Esophagus squamous epithelium (tissue), 5 donors: ENCODE data around the gene HDAC3. TPM values are rescaled to one million over a fixed set of nuclear protein-coding genes. Genes with fewer than 3 reads are reported as not detected.

Source experiments
- DNase-seq: peaks from one replicate; lab custom pipeline; 2025; lab: John Stamatoyannopoulos, UW
- H3K27ac ChIP-seq, 4 donors: fragments of 200-600 bp; sonication (generic); one replicate each; pipeline ENCODE4 v1.5.1; 2016 to 2019; ENCODE audit warnings: mild to moderate bottlenecking in 1 of 4
- H3K27me3 ChIP-seq, 4 donors: fragments of 200-600 bp; sonication (generic); 1 replicate in 3 of 4; 2 replicates in 1 of 4; pipeline versions ENCODE4 v1.5.1 to v1.6.0; 2017 to 2021; ENCODE audit warnings: antibody characterized with exemption in 1 of 4
- H3K36me3 ChIP-seq, 3 donors: fragments of 200-600 bp; sonication (generic); one replicate each; pipeline ENCODE4 v1.5.1; 2016 to 2019
- H3K4me1 ChIP-seq, 3 donors: fragments of 200-600 bp; sonication (generic); one replicate each; pipeline ENCODE4 v1.5.1; 2017 to 2019
- H3K4me3 ChIP-seq, 4 donors: fragments of 200-600 bp; sonication (generic); 1 replicate in 3 of 4; 2 replicates in 1 of 4; pipeline ENCODE4 v1.5.1; 2016 to 2019; ENCODE audit warnings: mild to moderate bottlenecking in 2 of 4, moderate library complexity in 1 of 4
- H3K9me3 ChIP-seq, 3 donors: fragments of 200-600 bp; sonication (generic); one replicate each; pipeline ENCODE4 v1.5.1; 2016 to 2019
- POLR2A ChIP-seq, 4 donors: fragments of 450-650 bp; IDR thresholded peaks; one replicate each; pipeline ENCODE4 v1.6.1; 2017; ENCODE audit warnings: antibody characterized with exemption in 4 of 4, mild to moderate bottlenecking in 4 of 4, moderate library complexity in 3 of 4
- WGBS, 2 donors: methylation state at CpG; one replicate each; pipeline ENCODE4 v1.1.5; 2018; 5-methylcytosine and 5-hydroxymethylcytosine counted together
- intact Hi-C: fragments of 100-400 bp; cut with DNase I; formaldehyde crosslinking; loops from one replicate; pipeline ENCODE4 v1.15.0; 2022
- total RNA-seq, 4 donors: library from RNA; depleted of rRNA; stranded (reverse); fragments of >200 nt; gene quantifications; one replicate each; pipeline ENCODE4 v1.1.0, GENCODE V29; 2016
- TF ChIP-seq, protein P1 (sequence below), 6 experiments: fragments of 450-650 bp in 4 of 6; fragments of 200-600 bp in 2 of 6; sonication (generic) in 2 of 6; IDR thresholded peaks; one replicate each; pipeline ENCODE4 v1.5.1; 2016 to 2019; ENCODE audit warnings: antibody characterized with exemption in 6 of 6, mild to moderate bottlenecking in 4 of 6, moderate library complexity in 4 of 6
- donor health status: DM: yes; HTN: yes; CAD: no.

Gene HDAC3
- total RNA-seq, 4 donors from 2014 or later: 33.0 to 60.8 (median 40.4) TPM

DNA sequence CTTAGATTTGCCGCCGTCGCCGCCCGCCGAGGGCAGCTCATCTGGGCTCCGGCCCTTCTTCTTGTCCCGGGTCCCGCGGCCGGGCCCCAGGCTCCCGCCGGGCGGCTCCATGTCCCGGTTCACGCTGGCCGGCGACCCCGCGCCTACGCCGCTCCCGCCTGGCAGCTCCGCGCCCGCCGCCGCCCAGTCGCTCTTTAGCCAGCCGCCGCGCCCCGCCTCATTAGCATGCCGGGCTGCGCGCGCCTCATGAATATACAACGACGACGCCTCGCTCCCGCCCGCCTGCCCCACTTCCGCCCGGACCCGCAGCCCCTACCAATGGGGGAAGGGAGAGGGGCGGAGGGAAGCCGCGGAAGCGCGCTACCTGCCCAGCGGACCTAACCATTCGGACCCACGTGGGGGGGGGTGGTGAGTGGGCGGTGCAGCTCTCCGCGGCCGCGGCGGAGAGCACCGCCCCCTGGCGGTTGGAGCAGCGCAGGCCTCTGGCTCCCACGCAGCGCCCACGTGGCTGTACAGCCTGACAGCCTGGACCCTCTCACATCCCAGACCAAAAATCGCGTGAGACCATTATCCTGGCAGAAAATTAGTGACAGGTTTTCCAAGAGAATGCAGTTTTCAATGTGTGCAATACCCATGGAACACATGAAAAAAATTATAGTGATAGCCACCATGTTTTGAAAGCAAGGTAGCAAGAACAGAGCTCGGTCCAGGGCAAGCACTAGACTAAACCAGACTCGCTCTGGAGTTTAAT lies 17.7 kb downstream of the HDAC3 start, which contains the start of gene DIAPH1:
Gene DIAPH1, minus strand, starts transcription at position 197 of the 751 bp plus-strand sequence. Its CDS starts 86 bp downstream, at position 111.
- intact Hi-C loops: no loop called here
- no peaks in the 10 kb centered on the region for H3K9me3 ChIP-seq
- H3K4me1 ChIP-seq: peaks cover 17 to 40% (median 21%) of the 10 kb centered on the region in 3 donors
- no peaks in the 10 kb centered on the region for H3K27me3 ChIP-seq
- DNase-seq: peak; percentile 90
- TF ChIP-seq, protein P1, sequence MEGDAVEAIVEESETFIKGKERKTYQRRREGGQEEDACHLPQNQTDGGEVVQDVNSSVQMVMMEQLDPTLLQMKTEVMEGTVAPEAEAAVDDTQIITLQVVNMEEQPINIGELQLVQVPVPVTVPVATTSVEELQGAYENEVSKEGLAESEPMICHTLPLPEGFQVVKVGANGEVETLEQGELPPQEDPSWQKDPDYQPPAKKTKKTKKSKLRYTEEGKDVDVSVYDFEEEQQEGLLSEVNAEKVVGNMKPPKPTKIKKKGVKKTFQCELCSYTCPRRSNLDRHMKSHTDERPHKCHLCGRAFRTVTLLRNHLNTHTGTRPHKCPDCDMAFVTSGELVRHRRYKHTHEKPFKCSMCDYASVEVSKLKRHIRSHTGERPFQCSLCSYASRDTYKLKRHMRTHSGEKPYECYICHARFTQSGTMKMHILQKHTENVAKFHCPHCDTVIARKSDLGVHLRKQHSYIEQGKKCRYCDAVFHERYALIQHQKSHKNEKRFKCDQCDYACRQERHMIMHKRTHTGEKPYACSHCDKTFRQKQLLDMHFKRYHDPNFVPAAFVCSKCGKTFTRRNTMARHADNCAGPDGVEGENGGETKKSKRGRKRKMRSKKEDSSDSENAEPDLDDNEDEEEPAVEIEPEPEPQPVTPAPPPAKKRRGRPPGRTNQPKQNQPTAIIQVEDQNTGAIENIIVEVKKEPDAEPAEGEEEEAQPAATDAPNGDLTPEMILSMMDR (IDR thresholded peaks at IDR 0.05): peak; percentile 98 to 100 (median 99)
- TF ChIP-seq POLR2A (IDR thresholded peaks at IDR 0.05): peak in 3 of 4 donors; percentile 77 to 95 (median 85)
- H3K4me3 ChIP-seq: peak within 1 kb of the TSS; percentile 76 to 100 (median 84)
- H3K27ac ChIP-seq: peak within 1 kb of the TSS; percentile 97 to 99 (median 97)
- 3 to 5% methylated on average over 14 to 26 of the region's 70 CpGs for WGBS, 2 donors
- H3K36me3 ChIP-seq: peaks cover 0 to 43% (median 26%) of the 10 kb centered on the region in 3 donors

DNA sequence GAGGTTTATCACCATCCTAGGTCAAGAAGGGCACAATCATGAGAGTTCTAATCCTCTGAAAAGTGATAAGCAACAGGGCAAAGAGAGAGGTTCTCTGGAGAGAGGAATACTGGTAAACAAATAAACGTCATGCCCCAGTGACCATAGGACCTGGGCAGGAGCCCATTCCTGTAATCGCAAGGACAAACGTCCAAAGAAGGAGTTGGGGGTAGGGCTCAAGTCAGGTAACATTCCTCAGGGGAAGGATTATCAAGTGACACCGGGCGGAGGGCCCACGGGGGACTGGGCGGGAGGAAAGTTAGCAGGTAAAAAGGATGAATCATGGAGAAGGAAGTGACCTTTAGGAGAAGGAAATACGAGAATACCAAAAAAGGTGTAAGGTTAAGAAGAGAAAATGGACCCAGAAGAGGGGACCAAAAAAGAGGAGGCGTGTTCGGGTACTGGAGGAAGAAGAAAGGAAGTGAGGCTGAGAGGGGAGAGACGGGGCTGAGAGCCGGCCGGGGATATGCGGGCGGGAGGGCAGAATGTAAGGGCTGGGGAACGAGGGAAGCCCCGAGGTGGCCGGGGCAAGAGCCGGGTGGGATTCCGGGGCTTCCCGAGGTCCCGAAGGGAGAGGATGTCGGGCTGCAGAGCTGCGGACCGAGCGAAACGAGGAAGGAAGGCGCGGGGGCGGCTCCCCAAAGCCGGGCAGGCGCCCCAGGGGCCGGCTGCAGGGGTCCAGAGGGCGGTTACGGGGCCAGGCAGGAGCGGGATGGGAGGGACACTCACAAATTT lies 18.4 kb downstream of the HDAC3 start:
- Histone ChIP-seq H3K27ac (peak overlapping the region; percentile 97 to 99 (median 97)), H3K36me3 (peaks cover 0 to 35% (median 18%) of the 10 kb centered on the region in 3 donors), H3K27me3 (no peaks in the 10 kb centered on the region), H3K4me1 (peaks cover 17 to 44% (median 21%) of the 10 kb centered on the region in 3 donors), H3K4me3 (peak overlapping the region; percentile 76 to 100 (median 84)), H3K9me3 (no peaks in the 10 kb centered on the region)
- intact Hi-C loops: no loop called here
- TF ChIP-seq POLR2A (IDR thresholded peaks at IDR 0.05): no peak
- TF ChIP-seq, protein P1 (IDR thresholded peaks at IDR 0.05): no peak
- 0 to 1% methylated on average over 30 to 36 of the region's 36 CpGs for WGBS, 2 donors
- no peak for DNase-seq

DNA sequence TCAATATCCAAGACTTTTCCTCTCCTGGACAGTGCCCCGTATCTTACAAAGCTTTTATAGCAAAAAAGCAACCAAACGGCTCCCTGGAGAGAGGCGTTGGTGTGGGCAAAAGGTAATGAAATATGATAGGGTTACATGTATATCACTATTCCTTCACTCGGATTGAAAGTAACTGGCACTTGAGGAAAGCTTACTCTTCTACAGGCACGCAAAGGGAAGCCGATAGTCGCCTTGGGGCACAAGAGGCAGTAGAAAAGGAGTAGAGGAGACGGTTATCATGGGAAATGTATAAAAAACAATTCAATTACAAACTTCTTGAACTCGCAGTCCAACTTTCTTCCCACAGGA lies 19.0 kb downstream of the HDAC3 start:
- peak overlapping the region; percentile 97 to 99 (median 97) for H3K27ac ChIP-seq
- peak overlapping the region; percentile 76 to 100 (median 84) for H3K4me3 ChIP-seq
- H3K9me3 ChIP-seq: no peaks in the 10 kb centered on the region
- no peak for DNase-seq
- 4 to 5% methylated on average over 9 of the region's 9 CpGs for WGBS, 2 donors
- intact Hi-C loops: no loop called here
- no peaks in the 10 kb centered on the region for H3K27me3 ChIP-seq
- peaks cover 0 to 30% (median 13%) of the 10 kb centered on the region in 3 donors for H3K36me3 ChIP-seq
- peaks cover 17 to 50% (median 21%) of the 10 kb centered on the region in 3 donors for H3K4me1 ChIP-seq
- TF ChIP-seq, protein P1 (IDR thresholded peaks at IDR 0.05): no peak
- no peak for TF ChIP-seq POLR2A (IDR thresholded peaks at IDR 0.05)

DNA sequence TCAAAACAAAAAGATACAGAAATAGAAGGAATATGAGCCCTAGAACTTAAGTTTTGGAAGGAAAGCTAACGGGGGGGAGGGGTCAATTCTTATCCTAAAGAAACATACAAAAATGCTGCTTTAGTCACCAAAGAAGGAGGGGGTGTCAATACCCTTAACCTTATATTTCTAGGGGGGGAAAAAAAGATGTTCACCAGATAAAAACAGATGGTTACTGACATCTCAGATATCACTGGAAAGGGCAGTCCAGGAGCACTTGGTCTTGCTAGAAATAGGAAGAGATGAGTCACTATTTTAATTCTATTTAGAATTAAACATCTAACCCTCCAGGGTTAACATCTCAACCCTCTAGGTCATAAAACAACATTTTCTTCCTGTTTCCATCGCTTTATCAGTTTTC lies 19.5 kb downstream of the HDAC3 start:
- WGBS, 2 donors: 28 to 31% methylated on average over 2 of the region's 2 CpGs
- Histone ChIP-seq H3K36me3 (peaks cover 0 to 26% (median 9%) of the 10 kb centered on the region in 3 donors), H3K27ac (peak overlapping the region; percentile 97 to 99 (median 97)), H3K4me3 (peak overlapping the region in 3 of 4 donors; percentile 76 to 100 (median 90)), H3K4me1 (peaks cover 17 to 55% (median 21%) of the 10 kb centered on the region in 3 donors), H3K9me3 (no peaks in the 10 kb centered on the region), H3K27me3 (no peaks in the 10 kb centered on the region)
- intact Hi-C loops: no loop called here
- no peak for DNase-seq
- TF ChIP-seq POLR2A (IDR thresholded peaks at IDR 0.05): no peak
- TF ChIP-seq, protein P1 (IDR thresholded peaks at IDR 0.05): no peak
